C4-2B (cell line): ENCODE results near the gene LRP11.

ENCODE experiments used
- ZFX ChIP-seq: fragments of 450-650 bp; IDR thresholded peaks from 2 replicates; pipeline ENCODE4 v1.6.1; 2017
- TF ChIP-seq, protein P1 (sequence below): fragments of 450-650 bp; conservative IDR thresholded peaks from 2 replicates; pipeline ENCODE4 v1.5.1; 2017; ENCODE audit warnings: mild to moderate bottlenecking

- TF ChIP-seq, protein P1, sequence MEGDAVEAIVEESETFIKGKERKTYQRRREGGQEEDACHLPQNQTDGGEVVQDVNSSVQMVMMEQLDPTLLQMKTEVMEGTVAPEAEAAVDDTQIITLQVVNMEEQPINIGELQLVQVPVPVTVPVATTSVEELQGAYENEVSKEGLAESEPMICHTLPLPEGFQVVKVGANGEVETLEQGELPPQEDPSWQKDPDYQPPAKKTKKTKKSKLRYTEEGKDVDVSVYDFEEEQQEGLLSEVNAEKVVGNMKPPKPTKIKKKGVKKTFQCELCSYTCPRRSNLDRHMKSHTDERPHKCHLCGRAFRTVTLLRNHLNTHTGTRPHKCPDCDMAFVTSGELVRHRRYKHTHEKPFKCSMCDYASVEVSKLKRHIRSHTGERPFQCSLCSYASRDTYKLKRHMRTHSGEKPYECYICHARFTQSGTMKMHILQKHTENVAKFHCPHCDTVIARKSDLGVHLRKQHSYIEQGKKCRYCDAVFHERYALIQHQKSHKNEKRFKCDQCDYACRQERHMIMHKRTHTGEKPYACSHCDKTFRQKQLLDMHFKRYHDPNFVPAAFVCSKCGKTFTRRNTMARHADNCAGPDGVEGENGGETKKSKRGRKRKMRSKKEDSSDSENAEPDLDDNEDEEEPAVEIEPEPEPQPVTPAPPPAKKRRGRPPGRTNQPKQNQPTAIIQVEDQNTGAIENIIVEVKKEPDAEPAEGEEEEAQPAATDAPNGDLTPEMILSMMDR, result no peak
- no peak for TF ChIP-seq ZFX
Measured at GRCh38 chr6:149847939-149848267, 16.3 kb downstream of the LRP11 start.
